Liver (tissue), 9 donors: ENCODE results near the gene DIABLO. TPM values are rescaled to one million over a fixed set of nuclear protein-coding genes. Genes with fewer than 3 reads are reported as not detected.

Experiments
- DNase-seq: peaks from one replicate; pipeline ENCODE4 v3.0.0-alpha.2; 2017; ENCODE audit warnings: low spot score
- H3K27ac ChIP-seq, 2 donors: one replicate each; pipeline ENCODE4 v1.7.0; 2013; ENCODE audit warnings: inconsistent platforms in 2 of 2, low read length in 2 of 2, control low read depth in 1 of 2, low read depth in 1 of 2, mild to moderate bottlenecking in 1 of 2
- H3K27me3 ChIP-seq, 4 donors: one replicate each; pipeline versions ENCODE4 v1.6.1 to v1.7.0; 2013; ENCODE audit warnings: low read length in 3 of 4, inconsistent platforms in 1 of 4, mild to moderate bottlenecking in 1 of 4, moderate library complexity in 1 of 4; ENCODE audit not compliant: control insufficient read depth in 4 of 4, insufficient read depth in 4 of 4
- H3K36me3 ChIP-seq, 4 donors: one replicate each; pipeline versions ENCODE4 v1.6.1 to v1.7.0; 2013; ENCODE audit warnings: low read length in 3 of 4, mild to moderate bottlenecking in 3 of 4, low read depth in 1 of 4, moderate library complexity in 1 of 4; ENCODE audit not compliant: control insufficient read depth in 4 of 4, insufficient read depth in 3 of 4
- H3K4me1 ChIP-seq, 4 donors: one replicate each; pipeline versions ENCODE4 v1.6.1 to v1.7.0; 2013; ENCODE audit warnings: low read length in 3 of 4, mild to moderate bottlenecking in 3 of 4, moderate library complexity in 1 of 4; ENCODE audit not compliant: control insufficient read depth in 4 of 4, insufficient read depth in 4 of 4
- H3K4me3 ChIP-seq, 3 donors: one replicate each; pipeline versions ENCODE4 v1.6.1 to v1.7.0; 2013; ENCODE audit warnings: low read length in 3 of 3, control low read depth in 1 of 3, low read depth in 1 of 3, mild to moderate bottlenecking in 1 of 3
- H3K9ac ChIP-seq, 2 donors: one replicate each; pipeline ENCODE4 v1.7.0; 2013; ENCODE audit warnings: low read length in 2 of 2, mild to moderate bottlenecking in 2 of 2, moderate library complexity in 2 of 2, control low read depth in 1 of 2, low read depth in 1 of 2
- H3K9me3 ChIP-seq, 4 donors: one replicate each; pipeline versions ENCODE4 v1.6.1 to v1.7.0; 2013; ENCODE audit warnings: low read length in 3 of 4; ENCODE audit not compliant: control insufficient read depth in 4 of 4
- CTCF ChIP-seq: fragments of 150-350 bp; IDR thresholded peaks from 2 replicates; pipeline ENCODE4 v1.5.1; 2017; ENCODE audit warnings: improper control_type of control experiment, low read depth, low read length; ENCODE audit not compliant: missing input control
- EGR1 ChIP-seq, 2 donors: IDR thresholded peaks; 2 replicates each; pipeline ENCODE4 v1.6.1; 2016 to 2018; ENCODE audit warnings: antibody characterized with exemption in 2 of 2, low read depth in 2 of 2
- FOXA1 ChIP-seq: IDR thresholded peaks from 2 replicates; pipeline ENCODE4 v1.6.1; 2016; ENCODE audit warnings: antibody characterized with exemption
- FOXA2 ChIP-seq: IDR thresholded peaks from 2 replicates; pipeline ENCODE4 v1.6.1; 2016; ENCODE audit warnings: antibody characterized with exemption
- GABPA ChIP-seq, 2 donors: IDR thresholded peaks in 1 of 2; conservative IDR thresholded peaks in 1 of 2; 2 replicates each; pipeline ENCODE4 v1.6.1; 2016; ENCODE audit warnings: antibody characterized with exemption in 2 of 2, mild to moderate bottlenecking in 1 of 2, moderate library complexity in 1 of 2
- HNF4A ChIP-seq, 2 donors: conservative IDR thresholded peaks; 2 replicates each; pipeline ENCODE4 v1.6.1; 2016; ENCODE audit warnings: antibody characterized with exemption in 2 of 2, mild to moderate bottlenecking in 2 of 2
- HNF4G ChIP-seq: IDR thresholded peaks from 2 replicates; pipeline ENCODE4 v1.6.1; 2016; ENCODE audit warnings: antibody characterized with exemption
- JUND ChIP-seq, 2 donors: IDR thresholded peaks; 2 replicates each; pipeline ENCODE4 v1.6.1; 2016; ENCODE audit warnings: antibody characterized with exemption in 2 of 2
- NR2F2 ChIP-seq: IDR thresholded peaks from 2 replicates; pipeline ENCODE4 v1.6.1; 2016; ENCODE audit warnings: antibody characterized with exemption
- RAD21 ChIP-seq, 2 donors: IDR thresholded peaks; 2 replicates each; pipeline ENCODE4 v1.6.1; 2016; ENCODE audit warnings: antibody characterized with exemption in 2 of 2, mild to moderate bottlenecking in 2 of 2
- RXRA ChIP-seq, 2 donors: IDR thresholded peaks; 2 replicates each; pipeline ENCODE4 v1.6.1; 2017 to 2018; ENCODE audit warnings: antibody characterized with exemption in 2 of 2, mild to moderate bottlenecking in 1 of 2
- SP1 ChIP-seq: IDR thresholded peaks from 2 replicates; pipeline ENCODE4 v1.6.1; 2018; ENCODE audit warnings: antibody characterized with exemption, mild to moderate bottlenecking
- TAF1 ChIP-seq: conservative IDR thresholded peaks from 2 replicates; pipeline ENCODE4 v1.6.1; 2016; ENCODE audit warnings: antibody characterized with exemption, mild to moderate bottlenecking
- WGBS: extraction: QIAGEN DNeasy Blood & Tissue Kit; methylation state at CpG from one replicate; pipeline ENCODE4 v1.1.7; 2013; 5-methylcytosine and 5-hydroxymethylcytosine counted together
- polyA plus RNA-seq, 2 donors: library from polyadenylated mRNA; stranded (reverse) in 1 of 2; unstranded in 1 of 2; fragments of 200-250 nt in 1 of 2; fragments of >200 nt in 1 of 2; fragmentation: Nextera tagmentation in 1 of 2; extraction: Ambion mirVana in 1 of 2; gene quantifications; one replicate each; pipeline versions ENCODE4 v1.2.1 to v1.2.3, GENCODE V29; 2013 to 2015
- total RNA-seq, 2 donors: library from RNA; depleted of rRNA; stranded (reverse); fragments of >200 nt; gene quantifications; one replicate each; pipeline ENCODE4 v1.2.3, GENCODE V29; 2014
- TF ChIP-seq, protein P1 (sequence below): IDR thresholded peaks from 2 replicates; pipeline ENCODE4 v1.6.1; 2016; ENCODE audit warnings: antibody characterized with exemption
- TF ChIP-seq, protein P2 (sequence below): IDR thresholded peaks from 2 replicates; pipeline ENCODE4 v1.6.1; 2016; ENCODE audit warnings: antibody characterized with exemption, mild to moderate bottlenecking
- donor health status: healthy.
- donor health status: healthy.
- donor health status: healthy.
- donor health status: healthy.
- donor health status: healthy.

DIABLO gene
- total and polyA plus RNA-seq, 4 donors, result 20.4 to 34.4 (median 28.5) TPM

DNA sequence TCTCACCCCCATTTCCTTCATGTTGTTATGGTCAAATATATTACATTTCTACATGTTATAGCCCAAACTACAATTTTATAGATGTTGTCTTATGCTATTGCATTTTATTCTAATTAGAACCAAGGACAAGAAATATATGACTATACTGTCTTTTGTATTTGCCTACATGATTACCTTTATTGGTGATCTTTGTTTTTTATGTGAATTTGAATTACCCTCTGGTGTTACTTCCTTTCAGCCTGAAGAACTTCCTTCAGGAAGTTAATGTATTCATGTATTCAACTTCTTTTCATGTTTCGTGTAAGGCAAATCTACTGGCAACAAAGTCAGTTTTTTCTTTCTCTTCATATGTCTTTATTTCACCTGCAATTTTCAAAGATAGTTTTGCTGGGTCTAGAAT lies 31.0 kb downstream of the DIABLO start:
- Histone ChIP-seq H3K36me3 (no peaks in the 10 kb centered on the region), H3K4me1 (no peaks in the 10 kb centered on the region), H3K4me3 (no peak overlapping the region), H3K27ac (no peak overlapping the region), H3K9ac (no peak overlapping the region), H3K27me3 (peaks cover 0 to 3% (median 0%) of the 10 kb centered on the region in 4 donors), H3K9me3 (no peaks in the 10 kb centered on the region)
- no peak for DNase-seq
- TF ChIP-seq GABPA (IDR thresholded peaks at IDR 0.05 in 1 of 2, conservative IDR thresholded peaks at IDR 0.05 in 1 of 2) (no peak), EGR1 (IDR thresholded peaks at IDR 0.05; ENCODE audit: low read depth in 2 of 2) (no peak), NR2F2 (no peak), FOXA1 (no peak), HNF4G (no peak), CTCF (no peak), TAF1 (no peak), SP1 (no peak), FOXA2 (no peak)
- TF ChIP-seq, protein P1, sequence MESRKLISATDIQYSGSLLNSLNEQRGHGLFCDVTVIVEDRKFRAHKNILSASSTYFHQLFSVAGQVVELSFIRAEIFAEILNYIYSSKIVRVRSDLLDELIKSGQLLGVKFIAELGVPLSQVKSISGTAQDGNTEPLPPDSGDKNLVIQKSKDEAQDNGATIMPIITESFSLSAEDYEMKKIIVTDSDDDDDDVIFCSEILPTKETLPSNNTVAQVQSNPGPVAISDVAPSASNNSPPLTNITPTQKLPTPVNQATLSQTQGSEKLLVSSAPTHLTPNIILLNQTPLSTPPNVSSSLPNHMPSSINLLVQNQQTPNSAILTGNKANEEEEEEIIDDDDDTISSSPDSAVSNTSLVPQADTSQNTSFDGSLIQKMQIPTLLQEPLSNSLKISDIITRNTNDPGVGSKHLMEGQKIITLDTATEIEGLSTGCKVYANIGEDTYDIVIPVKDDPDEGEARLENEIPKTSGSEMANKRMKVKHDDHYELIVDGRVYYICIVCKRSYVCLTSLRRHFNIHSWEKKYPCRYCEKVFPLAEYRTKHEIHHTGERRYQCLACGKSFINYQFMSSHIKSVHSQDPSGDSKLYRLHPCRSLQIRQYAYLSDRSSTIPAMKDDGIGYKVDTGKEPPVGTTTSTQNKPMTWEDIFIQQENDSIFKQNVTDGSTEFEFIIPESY, result no peak
- WGBS, result 75% methylated on average over 1 of the region's 1 CpG

DNA sequence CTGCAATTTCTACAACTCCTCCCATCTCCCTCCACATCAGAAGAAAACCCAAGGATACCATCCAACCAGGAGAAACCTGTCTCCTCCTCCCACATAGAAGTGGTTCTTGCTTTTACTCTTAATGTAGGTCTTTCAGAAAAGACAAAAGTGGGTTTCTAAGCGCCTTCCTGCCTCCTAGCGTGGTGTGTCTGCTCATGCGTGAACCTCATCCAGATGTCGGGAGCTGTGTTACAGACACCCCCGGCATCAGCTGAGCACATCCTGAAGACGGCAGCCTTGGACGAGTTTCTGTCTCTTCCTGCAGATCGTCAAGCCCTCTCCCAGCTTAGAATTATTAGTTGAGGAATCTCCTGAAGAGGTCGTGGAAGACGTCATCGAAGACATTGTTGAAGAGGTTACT lies 33.4 kb downstream of the DIABLO start:
- H3K9me3 ChIP-seq, result no peaks in the 10 kb centered on the region
- no peak overlapping the region for H3K9ac ChIP-seq
- no peaks in the 10 kb centered on the region for H3K4me1 ChIP-seq
- no peak overlapping the region for H3K27ac ChIP-seq
- no peak for TF ChIP-seq TAF1
- TF ChIP-seq, protein P2, sequence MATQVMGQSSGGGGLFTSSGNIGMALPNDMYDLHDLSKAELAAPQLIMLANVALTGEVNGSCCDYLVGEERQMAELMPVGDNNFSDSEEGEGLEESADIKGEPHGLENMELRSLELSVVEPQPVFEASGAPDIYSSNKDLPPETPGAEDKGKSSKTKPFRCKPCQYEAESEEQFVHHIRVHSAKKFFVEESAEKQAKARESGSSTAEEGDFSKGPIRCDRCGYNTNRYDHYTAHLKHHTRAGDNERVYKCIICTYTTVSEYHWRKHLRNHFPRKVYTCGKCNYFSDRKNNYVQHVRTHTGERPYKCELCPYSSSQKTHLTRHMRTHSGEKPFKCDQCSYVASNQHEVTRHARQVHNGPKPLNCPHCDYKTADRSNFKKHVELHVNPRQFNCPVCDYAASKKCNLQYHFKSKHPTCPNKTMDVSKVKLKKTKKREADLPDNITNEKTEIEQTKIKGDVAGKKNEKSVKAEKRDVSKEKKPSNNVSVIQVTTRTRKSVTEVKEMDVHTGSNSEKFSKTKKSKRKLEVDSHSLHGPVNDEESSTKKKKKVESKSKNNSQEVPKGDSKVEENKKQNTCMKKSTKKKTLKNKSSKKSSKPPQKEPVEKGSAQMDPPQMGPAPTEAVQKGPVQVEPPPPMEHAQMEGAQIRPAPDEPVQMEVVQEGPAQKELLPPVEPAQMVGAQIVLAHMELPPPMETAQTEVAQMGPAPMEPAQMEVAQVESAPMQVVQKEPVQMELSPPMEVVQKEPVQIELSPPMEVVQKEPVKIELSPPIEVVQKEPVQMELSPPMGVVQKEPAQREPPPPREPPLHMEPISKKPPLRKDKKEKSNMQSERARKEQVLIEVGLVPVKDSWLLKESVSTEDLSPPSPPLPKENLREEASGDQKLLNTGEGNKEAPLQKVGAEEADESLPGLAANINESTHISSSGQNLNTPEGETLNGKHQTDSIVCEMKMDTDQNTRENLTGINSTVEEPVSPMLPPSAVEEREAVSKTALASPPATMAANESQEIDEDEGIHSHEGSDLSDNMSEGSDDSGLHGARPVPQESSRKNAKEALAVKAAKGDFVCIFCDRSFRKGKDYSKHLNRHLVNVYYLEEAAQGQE, result no peak
- TF ChIP-seq JUND (IDR thresholded peaks at IDR 0.05), result no peak
- TF ChIP-seq FOXA2, result no peak
- TF ChIP-seq RXRA (IDR thresholded peaks at IDR 0.05), result no peak
- no peak for TF ChIP-seq RAD21 (IDR thresholded peaks at IDR 0.05)
- no peak for TF ChIP-seq SP1
- TF ChIP-seq HNF4A (conservative IDR thresholded peaks at IDR 0.05), result no peak
- DNase-seq, result no peak
- no peaks in the 10 kb centered on the region for H3K36me3 ChIP-seq
- WGBS, result 87% methylated on average over 11 of the region's 11 CpGs
- no peak overlapping the region for H3K4me3 ChIP-seq
- H3K27me3 ChIP-seq, result peaks cover 0 to 3% (median 0%) of the 10 kb centered on the region in 4 donors
